ENCODE results near the gene GLCCI1.

GRCh38 chr7:8015746-8016120 lies 47.1 kb downstream of the GLCCI1 start:
- TF ChIP-seq FOXM1 (IDR thresholded peaks at IDR 0.05; ENCODE audit: borderline replicate concordance) (no peak), PKNOX1 (IDR thresholded peaks at IDR 0.05) (no peak), L3MBTL2 (conservative IDR thresholded peaks at IDR 0.05) (no peak), FOXK2 (IDR thresholded peaks at IDR 0.05) (no peak), FOXA1 (IDR thresholded peaks at IDR 0.05) (no peak), ELF4 (IDR thresholded peaks at IDR 0.05) (no peak), ZNF384 (IDR thresholded peaks at IDR 0.05) (no peak), SP1 (IDR thresholded peaks at IDR 0.05) (no peak), BHLHE40 (IDR thresholded peaks at IDR 0.05; ENCODE audit: borderline replicate concordance) (no peak), HDGF (IDR thresholded peaks at IDR 0.05; ENCODE audit: borderline replicate concordance) (no peak), NFRKB (IDR thresholded peaks at IDR 0.05) (no peak)

Measured in HEK293T (cell line).